Osteoblast (primary cell): Measurements from ENCODE around the gene TEX13C. TPM values are rescaled to one million over a fixed set of nuclear protein-coding genes. Genes with fewer than 3 reads are reported as not detected.

Experiments used
- DNase-seq: peaks from one replicate; pipeline ENCODE4 v3.0.0; 2011; ENCODE audit warnings: low spot score, mixed read lengths; ENCODE audit not compliant: insufficient read length; ENCODE audit errors: missing footprints
- H2AFZ ChIP-seq: 2 replicates; pipeline ENCODE4 v1.6.0; 2011; ENCODE audit warnings: mild to moderate bottlenecking, low read length
- H3K27ac ChIP-seq: 2 replicates; pipeline ENCODE4 v1.5.1; 2011; ENCODE audit warnings: mild to moderate bottlenecking, low read depth, low read length, moderate library complexity
- H3K27me3 ChIP-seq: 2 replicates; pipeline ENCODE4 v1.6.0; 2012; ENCODE audit warnings: mild to moderate bottlenecking, control low read depth, inconsistent platforms, low read length, moderate library complexity; ENCODE audit not compliant: insufficient read depth
- H3K36me3 ChIP-seq: 2 replicates; pipeline ENCODE4 v1.5.1; 2011; ENCODE audit warnings: mild to moderate bottlenecking, low read length, control low read depth, moderate library complexity; ENCODE audit not compliant: insufficient read depth
- H3K4me1 ChIP-seq: 2 replicates; pipeline ENCODE4 v1.5.1; 2011; ENCODE audit warnings: mild to moderate bottlenecking, low read length, control low read depth, moderate library complexity; ENCODE audit not compliant: insufficient read depth
- H3K4me2 ChIP-seq: 2 replicates; pipeline ENCODE4 v1.6.0; 2011; ENCODE audit warnings: mild to moderate bottlenecking, low read length; ENCODE audit not compliant: insufficient read depth
- H3K4me3 ChIP-seq: fragments of 200-600 bp; sonication (generic); 3 replicates; pipeline ENCODE4 v1.5.1; 2012; ENCODE audit warnings: mild to moderate bottlenecking, low read length, inconsistent platforms; ENCODE audit not compliant: insufficient read depth
- H3K79me2 ChIP-seq: 2 replicates; pipeline ENCODE4 v1.6.0; 2012; ENCODE audit warnings: mild to moderate bottlenecking, low read length, control low read depth, inconsistent platforms; ENCODE audit not compliant: insufficient read depth
- H3K9me3 ChIP-seq: 2 replicates; pipeline ENCODE4 v1.5.1; 2011; ENCODE audit warnings: low read depth, low read length, control low read depth
- H4K20me1 ChIP-seq: 2 replicates; pipeline ENCODE4 v1.6.0; 2012; ENCODE audit warnings: mild to moderate bottlenecking, low read length, control low read depth; ENCODE audit not compliant: insufficient read depth
- total RNA-seq: library from RNA; depleted of rRNA; stranded (reverse); fragments of >200 nt; gene quantifications from 2 replicates; pipeline ENCODE4 v1.2.3, GENCODE V29; 2012
- TF ChIP-seq, protein P1 (sequence below): IDR thresholded peaks from 2 replicates; pipeline ENCODE4 v1.5.1; 2011; ENCODE audit warnings: mild to moderate bottlenecking, low read depth, low read length, moderate library complexity; ENCODE audit errors: extremely low read depth

TEX13C gene
- total RNA-seq, 1 donor, result not detected

DNA sequence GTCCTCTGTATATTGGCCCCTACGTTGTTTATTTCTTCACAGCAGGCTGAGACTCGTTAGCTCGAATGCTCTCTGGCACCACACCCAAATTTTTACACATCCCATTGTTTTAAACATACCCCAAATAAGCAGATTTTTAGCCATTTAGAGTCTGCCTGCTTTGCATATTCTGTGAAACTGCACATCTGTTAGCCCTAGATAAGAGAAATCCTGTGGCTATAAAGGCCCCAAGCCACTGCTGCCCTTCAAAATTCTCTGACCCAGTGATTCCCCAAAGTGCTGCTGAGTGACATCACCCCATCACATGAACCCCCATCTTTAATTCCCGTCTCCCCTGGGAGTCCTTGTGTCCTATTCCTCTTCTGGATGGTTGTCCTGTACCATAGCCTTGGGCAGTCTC, 20.8 kb downstream of the TEX13C start:
- H4K20me1 ChIP-seq, result no peaks in the 10 kb centered on the region
- H3K36me3 ChIP-seq, result no peaks in the 10 kb centered on the region
- H3K4me2 ChIP-seq, result no peak overlapping the region
- DNase-seq, result no peak
- H3K9me3 ChIP-seq, result no peaks in the 10 kb centered on the region
- no peak overlapping the region for H2AFZ ChIP-seq
- no peaks in the 10 kb centered on the region for H3K4me1 ChIP-seq
- no peak overlapping the region for H3K4me3 ChIP-seq
- H3K27ac ChIP-seq, result no peak overlapping the region
- H3K27me3 ChIP-seq, result no peaks in the 10 kb centered on the region
- TF ChIP-seq, protein P1, sequence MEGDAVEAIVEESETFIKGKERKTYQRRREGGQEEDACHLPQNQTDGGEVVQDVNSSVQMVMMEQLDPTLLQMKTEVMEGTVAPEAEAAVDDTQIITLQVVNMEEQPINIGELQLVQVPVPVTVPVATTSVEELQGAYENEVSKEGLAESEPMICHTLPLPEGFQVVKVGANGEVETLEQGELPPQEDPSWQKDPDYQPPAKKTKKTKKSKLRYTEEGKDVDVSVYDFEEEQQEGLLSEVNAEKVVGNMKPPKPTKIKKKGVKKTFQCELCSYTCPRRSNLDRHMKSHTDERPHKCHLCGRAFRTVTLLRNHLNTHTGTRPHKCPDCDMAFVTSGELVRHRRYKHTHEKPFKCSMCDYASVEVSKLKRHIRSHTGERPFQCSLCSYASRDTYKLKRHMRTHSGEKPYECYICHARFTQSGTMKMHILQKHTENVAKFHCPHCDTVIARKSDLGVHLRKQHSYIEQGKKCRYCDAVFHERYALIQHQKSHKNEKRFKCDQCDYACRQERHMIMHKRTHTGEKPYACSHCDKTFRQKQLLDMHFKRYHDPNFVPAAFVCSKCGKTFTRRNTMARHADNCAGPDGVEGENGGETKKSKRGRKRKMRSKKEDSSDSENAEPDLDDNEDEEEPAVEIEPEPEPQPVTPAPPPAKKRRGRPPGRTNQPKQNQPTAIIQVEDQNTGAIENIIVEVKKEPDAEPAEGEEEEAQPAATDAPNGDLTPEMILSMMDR, result no peak
- no peaks in the 10 kb centered on the region for H3K79me2 ChIP-seq

DNA sequence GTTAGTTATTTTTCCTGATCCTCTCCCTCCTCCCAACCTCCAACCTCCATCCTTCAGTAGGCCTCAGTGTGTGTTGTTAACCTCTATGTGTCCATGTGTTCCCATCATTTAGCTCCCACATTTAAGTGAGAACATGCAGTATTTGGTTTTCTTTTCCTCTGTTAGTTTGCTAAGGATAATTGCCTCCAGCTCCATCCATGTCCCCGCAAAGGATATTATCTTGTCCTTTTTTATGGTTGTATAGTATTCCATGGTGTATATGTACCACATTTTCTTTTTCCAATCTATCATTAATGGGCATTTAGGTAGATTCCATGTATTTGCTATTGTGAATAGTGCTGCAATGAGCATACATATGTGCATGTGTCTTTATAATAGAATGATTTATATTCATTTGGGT, 54.5 kb downstream of the TEX13C start:
- TF ChIP-seq, protein P1, result no peak
- no peaks in the 10 kb centered on the region for H3K4me1 ChIP-seq
- H3K9me3 ChIP-seq, result no peaks in the 10 kb centered on the region
- no peaks in the 10 kb centered on the region for H4K20me1 ChIP-seq
- H2AFZ ChIP-seq, result no peak overlapping the region
- no peak overlapping the region for H3K4me3 ChIP-seq
- DNase-seq, result no peak
- no peak overlapping the region for H3K4me2 ChIP-seq
- no peaks in the 10 kb centered on the region for H3K27me3 ChIP-seq
- no peaks in the 10 kb centered on the region for H3K79me2 ChIP-seq
- no peaks in the 10 kb centered on the region for H3K36me3 ChIP-seq
- no peak overlapping the region for H3K27ac ChIP-seq
